GM18867 (cell line): ENCODE measurements around the gene DOCK4.
"Not testable (repeated sequence)": the region's sequence is repeated elsewhere in the genome, so short reads cannot be mapped to it uniquely, and the experiment has no call there.

Source experiments
- ATAC-seq: cut with Tn5 transposase; IDR thresholded peaks from one replicate; pipeline ENCODE4 v1.9.1; 2021; ENCODE audit warnings: mild to moderate bottlenecking, moderate library complexity; ENCODE audit not compliant: unreplicated experiment

DOCK4 gene

DNA sequence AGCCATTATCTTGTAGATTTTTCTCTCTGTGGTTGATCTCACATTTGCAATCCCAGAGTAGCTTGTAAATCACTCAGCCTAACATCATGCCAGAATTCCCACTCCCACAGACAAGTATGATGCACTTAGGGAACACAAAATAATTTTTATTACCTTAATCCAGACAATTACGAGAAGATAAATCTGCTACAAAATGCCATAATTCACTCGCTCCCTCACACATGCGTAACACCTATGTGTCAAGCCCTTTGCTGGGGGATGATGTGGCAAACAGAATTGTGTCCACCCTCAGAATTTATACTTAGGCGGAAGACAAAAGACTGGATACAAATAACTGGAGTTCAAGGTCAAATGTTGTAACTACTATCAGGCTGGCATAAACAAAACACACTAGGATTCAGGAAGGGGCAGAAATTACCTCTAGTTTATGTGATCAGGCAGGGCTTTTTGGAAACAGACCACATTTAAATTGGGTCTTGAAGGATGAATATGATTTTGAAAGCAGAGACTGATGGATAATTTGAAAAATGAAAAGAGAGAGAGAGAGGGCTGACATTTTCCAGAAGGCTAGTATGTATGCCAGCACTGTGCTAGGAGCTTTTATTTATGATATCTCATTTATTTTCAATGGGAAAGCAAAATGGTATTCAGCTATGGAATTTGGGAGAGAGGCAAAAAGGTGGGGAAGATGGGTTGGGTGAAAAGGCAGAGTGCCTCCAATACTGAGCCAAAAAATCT lies 69.8 kb downstream of the DOCK4 start:
- no peak for ATAC-seq

DNA sequence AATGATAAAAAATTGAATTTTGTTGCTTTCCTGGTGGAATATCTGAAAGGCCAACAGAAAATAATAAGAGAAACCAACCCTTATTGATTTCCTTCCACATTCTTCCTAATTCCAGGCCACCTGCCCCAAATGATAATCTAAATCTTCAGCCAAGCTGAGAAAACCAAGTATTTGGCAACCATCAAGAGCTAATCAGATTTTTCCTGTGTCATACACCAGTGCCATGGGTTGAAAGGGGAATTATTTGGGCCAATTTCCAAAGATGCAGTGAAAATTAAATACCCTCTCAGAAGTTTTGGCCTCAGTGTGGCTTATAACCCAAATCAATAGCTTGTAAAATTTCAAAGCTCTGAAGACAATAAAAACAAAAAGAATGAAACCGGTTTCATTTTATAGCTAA lies 70.4 kb downstream of the DOCK4 start:
- ATAC-seq: no peak

DNA sequence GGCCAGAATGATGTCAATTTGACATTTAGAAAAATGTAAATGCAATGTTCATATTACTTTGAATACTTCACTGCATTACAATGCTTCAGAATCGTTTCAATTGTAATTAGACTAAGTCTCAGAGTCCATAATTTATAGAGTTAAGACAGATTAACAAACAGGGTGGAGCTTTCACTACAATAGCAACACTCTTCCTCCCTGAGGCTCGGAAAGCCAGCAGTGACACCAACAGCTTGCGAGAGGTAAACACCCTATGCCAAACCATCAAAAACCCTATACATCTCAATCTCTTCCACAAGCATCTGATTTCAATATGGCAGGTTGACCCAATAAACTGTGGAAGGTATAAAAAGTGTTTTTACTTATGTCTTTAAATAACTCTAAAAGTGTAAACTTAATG lies 72.2 kb downstream of the DOCK4 start:
- no peak for ATAC-seq

DNA sequence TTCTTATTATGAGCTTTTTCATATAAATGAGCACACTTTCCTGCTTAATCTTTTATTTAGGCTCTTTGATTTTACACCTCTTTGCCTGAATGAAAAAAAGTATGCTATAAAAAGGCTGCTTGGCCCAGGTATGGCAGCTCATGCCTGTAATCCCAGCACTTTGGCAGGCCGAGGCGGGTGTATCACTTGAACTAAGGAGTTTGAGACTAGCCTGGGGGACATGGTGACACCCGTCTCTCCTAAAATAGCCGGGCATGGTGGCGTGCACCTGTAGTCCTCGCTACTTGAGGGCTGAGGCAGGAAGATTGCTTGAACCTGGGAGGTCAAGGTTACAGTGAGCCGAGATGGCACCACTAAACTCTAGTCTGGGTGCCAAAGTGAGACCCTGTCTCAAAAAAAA lies 72.9 kb downstream of the DOCK4 start:
- ATAC-seq: no peak

DNA sequence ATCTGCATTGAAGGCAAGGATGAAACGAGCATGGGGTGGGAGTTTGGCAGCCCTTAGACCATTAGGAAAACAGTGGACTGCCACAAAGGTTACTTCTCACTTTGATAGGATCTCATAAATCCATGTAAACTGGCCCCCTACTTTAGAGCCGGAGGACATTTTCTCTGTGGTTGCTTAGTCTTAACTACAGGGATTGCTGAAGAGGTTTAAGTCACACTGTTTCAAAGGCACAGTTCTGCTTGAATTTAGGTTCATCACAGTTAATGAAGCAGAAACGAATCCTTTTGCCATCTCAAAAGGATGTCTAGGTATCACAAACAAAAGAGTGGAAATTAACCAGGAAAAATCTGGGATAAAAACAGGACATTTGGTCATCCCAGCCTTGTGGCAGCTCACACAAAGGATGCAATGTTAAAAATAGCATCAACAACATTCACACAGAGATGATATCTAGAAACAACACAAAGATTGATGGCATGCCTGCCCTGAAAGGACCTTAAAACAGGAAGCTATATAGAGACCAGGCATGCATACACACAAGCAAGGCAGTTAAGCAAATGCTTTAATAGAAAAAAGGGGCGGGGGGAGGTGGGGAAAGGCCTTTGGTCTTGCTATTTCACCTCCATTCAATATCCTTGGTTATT lies 74.0 kb downstream of the DOCK4 start:
- no peak for ATAC-seq

DNA sequence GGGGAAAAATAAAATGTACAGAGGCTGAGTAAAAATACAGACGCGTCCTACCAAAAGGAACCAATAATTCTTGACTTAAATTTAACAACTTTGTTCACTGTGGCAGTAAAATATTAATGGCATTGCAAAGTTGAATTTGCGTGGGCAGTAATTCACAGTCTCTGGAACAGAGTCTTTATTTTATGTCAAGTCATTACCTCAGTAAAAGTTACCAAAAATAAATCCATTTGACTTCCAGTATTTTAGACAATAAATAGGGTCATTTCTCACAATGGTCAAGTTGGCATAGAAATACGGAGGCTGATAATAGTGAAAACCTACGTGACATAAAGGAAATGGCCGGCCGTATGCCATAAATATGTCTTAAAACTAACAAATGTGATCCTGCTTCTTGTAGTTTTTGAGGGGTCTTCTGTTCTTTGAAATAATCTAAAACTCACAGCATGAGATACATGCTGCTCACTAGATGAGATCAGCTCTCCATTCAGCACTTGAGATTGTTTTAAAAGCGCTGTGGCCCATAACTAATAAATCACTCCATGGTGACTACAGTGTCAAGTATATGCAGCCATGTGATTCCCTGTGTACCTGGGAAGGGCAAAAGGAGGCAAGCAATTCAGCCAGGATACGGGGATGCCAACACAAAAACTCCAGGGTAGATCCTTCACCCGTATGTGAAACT lies 75.3 kb downstream of the DOCK4 start:
- ATAC-seq: no peak

DNA sequence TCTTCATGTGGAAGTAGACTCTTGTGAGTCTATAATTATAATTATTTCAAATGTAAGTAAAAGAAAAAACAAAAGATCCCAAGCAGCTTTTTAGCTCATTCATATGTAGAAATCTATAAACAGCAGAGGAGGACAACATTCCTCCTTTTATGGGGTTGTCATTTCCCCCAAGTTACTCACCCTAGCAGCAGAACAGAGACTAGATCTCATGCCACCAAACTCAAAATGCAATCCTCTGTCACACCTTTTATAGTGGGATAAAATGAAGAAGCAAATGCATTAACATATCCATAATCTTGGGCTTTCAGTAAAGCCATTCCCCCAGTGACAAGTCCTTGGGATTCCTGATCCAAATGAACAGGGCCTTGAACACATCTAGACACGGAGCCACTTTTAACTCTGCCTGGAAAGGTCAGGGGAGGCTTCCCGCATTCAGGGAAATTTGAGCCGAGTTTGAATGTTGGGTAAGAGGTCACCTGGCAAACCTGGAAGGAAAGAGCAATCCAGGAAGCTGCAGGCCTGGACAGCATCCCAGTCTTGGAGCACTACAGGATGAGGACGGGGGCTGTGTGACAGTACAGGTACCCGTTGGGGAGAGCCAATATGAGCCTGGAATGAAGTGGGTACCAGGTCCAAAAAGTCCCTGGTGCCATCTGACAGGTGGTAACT lies 76.4 kb downstream of the DOCK4 start:
- no peak for ATAC-seq

DNA sequence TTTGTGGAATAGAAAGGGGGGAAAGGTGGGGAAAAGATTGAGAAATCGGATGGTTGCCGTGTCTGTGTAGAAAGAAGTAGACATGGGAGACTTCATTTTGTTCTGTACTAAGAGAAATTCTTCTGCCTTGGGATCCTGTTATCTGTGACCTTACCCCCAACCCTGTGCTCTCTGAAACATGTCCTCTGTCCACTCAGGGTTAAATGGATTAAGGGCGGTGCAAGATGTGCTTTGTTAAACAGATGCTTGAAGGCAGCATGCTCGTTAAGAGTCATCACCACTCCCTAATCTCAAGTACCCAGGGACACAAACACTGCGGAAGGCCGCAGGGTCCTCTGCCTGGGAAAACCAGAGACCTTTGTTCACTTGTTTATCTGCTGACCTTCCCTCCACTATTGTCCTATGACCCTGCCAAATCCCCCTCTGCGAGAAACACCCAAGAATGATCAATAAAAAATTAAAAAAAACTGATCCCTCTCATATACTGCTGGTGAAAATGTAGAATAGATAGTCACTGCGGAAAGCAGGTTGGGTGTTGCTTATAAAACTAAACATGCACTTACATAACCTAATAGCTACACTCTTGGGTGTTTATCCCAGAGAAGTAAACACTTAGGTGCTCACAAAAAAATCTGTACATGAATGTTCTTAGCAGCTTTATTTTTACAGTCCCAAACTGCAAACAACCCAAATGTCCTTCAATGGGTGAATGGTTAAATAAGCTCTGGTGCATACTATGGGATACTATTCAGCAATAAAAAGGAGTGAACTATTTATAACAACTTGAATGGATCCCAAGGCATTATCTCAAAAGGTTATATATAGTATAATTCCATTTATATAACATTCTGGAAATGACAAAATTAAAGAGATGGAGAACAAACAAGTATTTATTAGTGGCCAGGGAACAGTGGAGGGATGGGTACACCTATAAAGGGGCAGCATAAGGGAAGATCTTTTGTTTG lies 77.5 kb downstream of the DOCK4 start:
- not testable (repeated sequence) for ATAC-seq

DNA sequence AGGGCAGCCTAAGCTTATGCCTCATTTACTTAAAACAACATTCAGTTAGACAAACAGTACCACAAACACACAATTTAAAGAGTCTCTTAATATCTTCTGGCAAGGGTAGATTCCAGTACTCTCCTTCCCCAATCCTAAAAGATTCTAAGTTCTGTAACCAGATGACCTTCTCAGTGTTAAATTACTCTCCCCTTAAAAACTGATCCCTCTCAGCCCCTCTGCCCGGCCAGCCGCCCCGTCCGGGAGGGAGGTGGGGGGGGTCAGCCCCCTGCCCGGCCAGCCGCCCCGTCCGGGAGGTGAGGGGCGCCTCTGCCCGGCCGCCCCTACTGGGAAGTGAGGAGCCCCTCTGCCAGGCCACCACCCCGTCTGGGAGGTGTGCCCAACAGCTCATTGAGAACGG lies 78.2 kb downstream of the DOCK4 start:
- ATAC-seq: not testable (repeated sequence)

DNA sequence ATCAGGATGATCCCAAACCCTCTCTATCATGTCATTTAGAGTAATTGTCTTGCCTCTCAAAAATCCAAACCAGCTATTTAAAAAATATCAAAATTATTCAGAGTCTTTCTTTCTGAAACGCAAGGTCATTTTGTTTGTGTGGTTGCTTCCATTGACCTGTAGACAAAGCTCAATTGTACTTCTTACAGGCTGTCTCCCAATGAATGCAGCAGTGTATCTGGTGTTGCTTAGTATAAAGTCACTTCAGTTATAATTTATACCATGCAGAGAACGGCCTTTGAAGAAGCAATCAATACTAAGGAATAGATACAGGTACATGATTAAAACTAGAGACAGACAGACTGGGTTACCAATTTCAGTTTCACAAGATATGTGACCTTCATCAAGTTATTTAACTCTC lies 80.9 kb downstream of the DOCK4 start:
- ATAC-seq: no peak

DNA sequence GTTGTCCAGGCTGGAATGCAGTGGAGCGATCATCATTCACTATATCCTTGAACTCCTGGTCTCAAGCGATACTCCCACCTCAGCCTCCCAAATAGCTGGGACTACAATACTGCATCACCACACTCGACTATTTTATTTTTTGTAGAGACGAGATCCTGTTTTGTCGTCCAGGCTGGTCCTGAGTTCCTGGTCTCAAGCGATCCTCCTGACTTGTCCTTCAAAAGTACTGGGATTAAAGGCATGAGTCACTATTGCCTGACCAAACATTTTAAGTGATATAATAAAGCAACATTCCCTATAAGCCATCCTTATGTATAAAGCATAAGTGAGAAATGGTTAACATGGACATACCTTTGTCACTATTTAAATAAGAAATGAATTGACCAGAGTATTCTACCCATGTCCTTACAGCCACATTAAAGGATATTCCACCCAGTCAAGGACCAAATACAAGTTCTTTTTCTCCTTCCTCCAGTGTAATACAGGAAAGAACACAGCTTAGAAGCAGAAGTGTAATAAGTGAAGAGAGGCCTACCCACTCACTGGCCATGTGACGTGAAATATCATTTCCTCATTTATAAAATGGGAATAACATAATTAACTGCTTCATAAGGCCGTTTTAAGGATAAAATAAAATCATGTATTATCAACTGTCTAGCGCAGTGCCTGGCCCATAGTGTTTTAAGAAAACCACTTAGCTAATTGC lies 82.0 kb downstream of the DOCK4 start:
- no peak for ATAC-seq

DNA sequence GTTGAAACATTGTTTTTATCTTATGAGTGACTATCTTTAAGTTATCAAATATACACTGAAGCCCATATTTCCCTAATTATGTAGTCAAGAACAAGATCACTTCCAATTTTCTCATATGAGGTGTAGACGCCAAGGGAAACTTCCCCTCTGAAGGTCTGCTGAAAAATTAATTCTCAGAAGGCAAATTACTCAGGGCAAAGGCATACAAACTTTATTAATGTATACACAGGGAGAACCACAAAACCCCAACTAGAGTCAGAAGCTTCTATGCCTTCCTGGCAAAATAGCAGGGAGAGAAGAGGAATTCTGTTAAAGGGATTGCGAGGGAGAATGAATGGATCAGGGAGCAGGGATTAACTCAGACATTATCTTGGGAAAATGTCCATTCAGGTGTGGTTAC lies 83.4 kb downstream of the DOCK4 start:
- no peak for ATAC-seq

DNA sequence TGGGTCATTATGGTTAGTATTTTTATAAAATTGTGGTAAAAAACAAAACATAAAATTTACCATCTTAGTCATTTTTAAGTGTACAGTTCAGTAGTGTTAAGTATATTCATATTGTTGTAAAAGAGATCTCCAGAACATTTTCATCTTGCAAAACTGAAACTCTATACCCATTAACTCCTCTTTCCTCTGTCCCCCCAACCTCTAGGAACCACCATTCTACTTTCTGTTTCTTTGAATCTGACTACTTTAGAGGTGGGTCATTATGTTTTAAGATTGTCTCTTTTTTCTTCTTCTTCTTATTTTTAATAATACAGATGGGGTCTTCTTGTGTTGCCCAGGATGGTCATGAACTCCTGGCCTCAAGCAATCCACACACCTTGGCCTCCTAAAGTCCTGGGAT lies 84.1 kb downstream of the DOCK4 start:
- no peak for ATAC-seq

DNA sequence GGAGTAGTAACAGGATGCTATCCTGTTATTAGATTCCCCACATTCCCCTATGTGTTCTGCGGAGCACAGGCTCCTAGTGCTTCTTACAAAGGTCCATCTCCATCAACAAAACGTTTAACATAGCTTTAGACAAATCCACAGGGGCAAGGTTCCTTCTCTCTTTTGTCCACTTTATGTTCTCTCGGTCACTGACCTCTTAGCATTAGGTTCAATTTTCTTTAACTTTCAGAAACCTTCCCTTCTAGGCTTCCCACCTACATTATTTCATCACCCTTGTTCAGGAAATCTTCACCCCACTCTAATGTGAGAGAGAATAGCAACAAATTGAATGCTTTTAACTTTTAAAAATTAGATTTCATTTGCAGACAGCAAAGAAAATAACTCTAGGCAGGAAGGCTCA lies 84.9 kb downstream of the DOCK4 start:
- ATAC-seq: no peak

DNA sequence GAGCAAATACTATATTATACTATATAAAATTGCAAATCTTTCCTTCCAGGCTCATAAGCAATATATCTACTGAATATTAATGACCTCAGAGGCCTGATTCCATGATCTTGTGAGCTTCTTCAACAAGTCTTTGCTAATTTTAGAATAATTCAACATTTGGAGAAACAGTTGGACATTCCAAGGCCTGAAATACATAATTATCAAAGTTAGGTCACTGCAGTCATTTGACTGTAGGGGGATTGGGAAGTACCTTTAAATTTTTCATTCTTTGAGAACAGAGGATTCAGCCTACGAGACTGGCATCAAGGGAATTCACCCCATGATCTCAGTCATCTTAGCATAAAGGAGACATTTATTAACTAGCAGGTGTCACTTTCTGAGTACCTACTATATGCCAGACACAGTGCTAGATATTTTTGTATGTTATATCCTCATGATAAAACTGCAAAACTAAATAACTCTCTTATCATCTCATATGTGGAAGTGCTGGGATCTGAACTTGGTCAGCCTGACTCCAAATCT lies 85.4 kb downstream of the DOCK4 start:
- ATAC-seq: no peak

DNA sequence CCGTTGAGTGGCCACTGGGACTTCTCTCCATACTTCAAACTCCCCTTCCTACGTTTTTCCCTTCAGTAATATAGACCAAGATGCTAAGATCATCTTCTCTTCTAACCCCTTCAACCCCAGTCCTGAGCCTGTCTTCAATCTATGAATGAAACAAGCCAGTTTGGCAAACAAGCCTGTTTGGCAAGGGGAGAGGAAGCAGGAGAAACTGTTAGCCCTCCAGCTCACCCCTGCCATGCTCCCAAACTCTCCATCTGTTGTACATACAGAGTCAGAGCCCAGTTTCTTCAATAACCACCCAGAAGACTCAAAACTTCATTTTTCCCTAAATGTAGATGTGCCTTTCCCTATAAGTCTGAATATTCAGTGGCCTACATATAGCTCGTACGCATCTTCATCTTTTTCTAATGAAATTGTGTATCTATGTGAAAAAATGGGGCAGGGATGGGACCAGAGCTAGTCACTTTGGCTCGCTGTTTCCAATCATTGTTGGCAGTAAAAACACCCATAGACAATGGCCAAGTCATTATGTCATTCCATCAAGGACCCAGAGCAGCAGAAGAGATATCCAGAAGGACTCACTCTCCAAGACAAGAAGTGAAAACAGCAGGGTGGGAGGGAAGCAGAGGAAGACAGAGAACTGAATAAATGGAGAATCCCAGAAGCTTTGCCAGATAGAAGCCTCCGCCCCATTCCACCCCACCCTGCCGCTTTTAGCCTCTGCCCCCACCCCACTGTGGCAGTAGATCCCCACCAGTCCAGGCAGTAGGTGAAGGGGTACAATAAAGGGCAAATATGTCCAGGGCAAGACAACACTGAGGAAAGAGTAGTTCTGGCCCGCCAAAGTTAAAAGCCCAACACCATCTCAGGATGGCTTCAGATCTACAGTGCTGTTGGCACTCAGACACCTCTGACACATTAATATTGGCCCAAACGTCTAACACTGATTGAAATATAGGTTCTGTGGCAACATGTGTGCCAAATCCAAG lies 87.3 kb downstream of the DOCK4 start:
- ATAC-seq: no peak

DNA sequence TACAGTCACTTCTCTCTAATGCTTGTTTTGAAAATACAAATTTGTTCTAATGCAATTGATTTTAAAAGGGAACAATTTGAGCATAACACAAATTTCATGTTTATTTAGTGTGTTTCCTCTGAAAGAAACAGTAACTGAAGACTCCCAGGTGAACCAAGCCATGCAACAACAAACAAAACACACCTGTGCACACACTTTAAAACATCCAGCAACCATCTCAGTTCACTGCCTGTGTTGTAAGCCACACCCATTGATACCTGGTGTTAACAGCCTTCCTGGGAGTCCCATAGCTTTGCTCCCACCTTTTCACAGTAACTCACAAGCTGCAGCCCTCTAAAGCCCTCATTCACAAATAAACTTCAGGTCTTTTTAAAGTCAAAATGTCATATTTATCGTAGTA lies 89.3 kb downstream of the DOCK4 start:
- ATAC-seq: no peak

DNA sequence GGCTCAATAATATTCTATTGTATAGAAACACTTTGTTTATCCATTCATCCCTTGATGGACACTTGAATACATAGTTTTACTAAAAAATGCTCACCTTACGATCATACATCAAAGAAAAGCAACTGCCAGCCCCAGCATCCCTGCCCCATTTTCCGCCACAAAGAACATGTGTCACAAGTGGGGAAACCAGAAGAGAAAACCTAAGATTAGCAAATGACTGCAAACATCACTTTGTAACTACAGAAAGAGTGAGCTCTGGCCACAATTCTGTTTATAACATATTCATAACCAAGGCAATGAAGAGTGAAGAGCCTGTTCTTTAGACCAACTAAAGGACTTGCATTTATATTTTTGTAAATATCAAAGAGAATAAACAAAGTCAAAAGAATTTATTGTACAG lies 89.8 kb downstream of the DOCK4 start:
- ATAC-seq: no peak

DNA sequence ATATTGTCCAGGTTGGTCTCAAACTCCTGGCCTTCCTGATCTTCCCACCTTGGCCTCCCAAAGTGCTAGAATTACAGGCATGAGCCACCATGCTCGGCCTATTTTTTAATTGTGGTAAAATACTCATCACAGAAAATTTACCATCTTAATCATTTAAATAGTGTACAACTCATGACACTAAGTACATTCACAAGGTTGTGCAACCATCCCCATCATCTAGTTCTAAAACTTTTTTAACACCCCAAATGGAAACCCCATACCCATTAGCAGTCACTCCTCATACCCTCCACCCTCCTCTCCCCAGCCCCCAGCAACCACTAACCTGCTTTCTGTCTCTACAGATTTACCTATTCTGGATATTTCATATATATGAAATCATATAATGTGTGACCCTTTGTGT lies 90.3 kb downstream of the DOCK4 start:
- no peak for ATAC-seq
